T follicular helper cell (primary cell): ENCODE data around the gene CFAP99.
A peak's percentile ranks its signal among the peaks of the same experiment; 100 is the strongest.

Source experiments
- DNase-seq: peaks from one replicate; pipeline ENCODE4 v3.0.0-alpha.2; 2020; ENCODE audit warnings: low read depth

Gene CFAP99

DNA sequence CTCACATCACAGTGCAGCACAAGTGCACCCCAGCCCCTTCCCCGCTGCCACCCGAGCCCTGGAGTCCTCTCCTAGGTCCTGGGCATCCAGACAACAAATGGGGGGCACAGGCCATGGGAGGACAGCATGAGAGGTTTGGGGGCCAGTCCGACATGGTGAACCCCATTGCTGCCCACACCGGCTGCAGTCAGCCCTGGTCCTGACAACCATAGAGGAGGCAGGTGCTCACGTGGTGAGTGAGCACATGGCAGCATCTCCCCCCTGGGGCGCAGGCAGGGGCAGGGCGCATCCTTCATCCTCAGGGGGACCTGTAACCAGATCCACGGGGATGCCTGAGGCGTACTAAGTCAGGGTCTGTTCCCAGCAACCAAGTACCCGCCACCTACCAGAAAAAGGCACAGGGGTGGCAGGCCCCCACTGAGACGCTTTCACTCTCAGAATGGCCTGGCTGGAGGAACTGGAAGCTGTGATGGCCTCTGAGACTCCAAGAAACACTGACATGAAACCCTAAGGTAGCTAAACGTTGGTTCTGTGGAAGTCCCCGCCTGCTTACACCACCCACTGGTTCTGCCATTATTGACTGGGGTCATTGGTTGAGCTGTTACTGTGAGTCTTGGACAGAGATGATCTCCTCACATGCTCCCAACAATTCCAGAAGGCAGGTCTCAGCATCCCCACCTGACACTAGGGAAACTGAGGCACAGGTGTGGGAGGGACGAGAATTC lies 6.8 kb upstream of the CFAP99 start:
- no peak for DNase-seq

- peak; percentile 43 for DNase-seq
These were observed 6.2 kb upstream of the CFAP99 start for GRCh38 chr4:2412534-2412884.

DNA sequence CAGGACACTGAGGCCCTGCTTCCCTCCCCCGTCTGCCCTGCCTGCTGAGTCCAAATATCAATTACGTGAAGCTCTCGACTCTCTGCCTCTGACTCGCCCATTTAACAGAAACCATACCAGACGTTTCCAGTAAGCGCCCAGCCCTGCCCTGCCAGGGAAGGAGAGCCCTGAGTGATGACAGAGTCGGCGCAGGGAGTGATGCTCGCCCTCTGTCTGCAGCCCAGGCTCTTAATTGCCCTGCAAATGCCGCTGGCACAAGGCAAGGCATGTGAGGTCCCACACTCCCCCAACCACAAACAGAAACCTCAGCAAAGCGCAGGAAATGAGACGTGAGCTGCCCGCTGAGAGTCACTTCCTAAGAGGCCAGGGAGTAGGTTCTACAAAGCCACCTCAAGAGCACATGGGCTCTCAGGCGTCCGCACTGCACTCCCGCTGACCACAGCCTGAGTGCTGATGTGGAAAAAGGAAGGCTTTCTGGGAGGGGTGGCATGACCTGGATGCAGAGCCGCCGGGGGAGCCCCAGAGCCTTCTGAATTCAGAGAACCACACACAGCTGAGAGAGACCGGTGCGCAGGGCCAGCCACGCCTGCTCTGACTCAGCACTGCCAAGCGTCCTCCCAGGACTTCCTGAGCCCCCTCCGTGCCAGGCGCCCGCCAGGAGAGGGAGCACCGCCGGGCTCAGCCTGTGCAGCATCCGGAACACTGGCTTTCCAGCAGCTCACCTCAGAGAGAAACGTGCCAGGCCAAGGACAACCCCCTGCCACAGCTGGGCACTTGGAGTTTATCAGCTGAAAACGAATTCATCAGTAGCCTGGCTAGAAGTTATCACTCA lies 5.7 kb upstream of the CFAP99 start:
- peak; percentile 81 for DNase-seq

- DNase-seq: no peak
These were observed 4.7 kb upstream of the CFAP99 start for GRCh38 chr4:2413821-2414610.

- no peak for DNase-seq
These were observed 3.5 kb upstream of the CFAP99 start for GRCh38 chr4:2415213-2415612.

- no peak for DNase-seq
These were observed 2.7 kb upstream of the CFAP99 start for GRCh38 chr4:2415881-2416563.

DNA sequence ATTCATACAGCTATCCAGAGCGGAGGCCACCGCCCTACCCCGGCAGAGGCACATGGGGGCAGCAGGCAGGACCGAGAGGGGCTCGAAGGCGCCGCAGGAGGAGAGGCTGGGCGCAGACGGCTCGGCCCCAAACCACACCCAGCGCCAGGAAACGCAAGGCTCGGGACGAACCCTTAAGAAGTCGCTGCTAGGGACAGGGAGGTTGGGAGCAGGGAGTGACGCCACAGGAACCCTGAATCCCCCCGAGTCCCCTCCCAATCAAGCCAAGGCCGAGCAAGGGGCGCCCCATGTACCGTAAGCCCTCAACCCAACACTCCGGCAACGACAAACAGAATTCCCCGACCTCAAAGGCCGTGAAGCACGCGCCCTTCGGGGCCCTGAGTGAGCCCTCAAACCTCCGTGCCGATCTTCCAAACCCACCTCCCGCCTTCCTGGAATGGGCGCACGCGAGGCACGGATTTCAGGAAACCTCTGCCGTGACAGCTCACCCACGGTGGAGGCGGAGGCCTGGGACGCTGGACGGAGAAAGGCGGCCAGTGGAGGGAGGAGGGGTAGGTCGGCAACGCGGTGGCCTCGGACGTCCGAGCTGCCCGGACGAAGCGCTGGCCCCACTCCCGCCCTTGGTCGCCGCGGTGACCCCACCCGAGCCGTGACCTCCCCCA lies 2.1 kb upstream of the CFAP99 start:
- DNase-seq: no peak

DNA sequence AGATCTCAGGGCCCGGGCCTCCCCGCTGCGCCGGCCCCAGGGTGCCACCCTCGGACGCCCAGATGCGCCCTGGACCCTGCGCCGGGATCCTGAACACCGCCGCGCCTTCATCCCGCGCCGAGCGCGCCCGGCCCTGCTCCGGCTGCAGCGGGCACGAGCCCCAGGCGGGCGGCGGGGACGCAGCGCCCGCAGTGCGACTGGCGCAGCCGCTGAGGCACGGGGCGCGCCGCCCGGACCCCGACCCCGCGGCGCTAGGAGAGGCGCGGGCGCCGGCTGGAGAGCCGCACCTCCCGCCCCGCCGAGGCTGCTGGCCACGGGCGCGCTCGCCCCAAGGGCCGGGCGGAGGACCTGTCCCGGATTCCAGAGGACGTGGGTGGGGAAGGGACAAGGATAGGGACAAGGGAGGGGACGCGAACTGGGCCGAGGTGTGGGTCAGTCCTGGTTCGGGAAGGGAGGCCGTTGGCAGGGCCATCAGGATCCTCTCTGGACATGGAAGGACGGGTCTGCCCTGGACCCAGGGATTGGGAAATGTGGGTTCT lies 1.5 kb upstream of the CFAP99 start:
- no peak for DNase-seq

- DNase-seq: no peak
These were observed 748 bp upstream of the CFAP99 start, which contains the start of gene ZFYVE28 for GRCh38 chr4:2417765-2418649. Gene ZFYVE28, minus strand, starts transcription at chr4:2418645. Its CDS starts 322 bp downstream, at chr4:2418323.

GRCh38 chr4:2419814-2420213 lies 1.1 kb downstream of the CFAP99 start:
- no peak for DNase-seq

- no peak for DNase-seq
These were observed 3.2 kb downstream of the CFAP99 start for GRCh38 chr4:2421928-2422327.

DNA sequence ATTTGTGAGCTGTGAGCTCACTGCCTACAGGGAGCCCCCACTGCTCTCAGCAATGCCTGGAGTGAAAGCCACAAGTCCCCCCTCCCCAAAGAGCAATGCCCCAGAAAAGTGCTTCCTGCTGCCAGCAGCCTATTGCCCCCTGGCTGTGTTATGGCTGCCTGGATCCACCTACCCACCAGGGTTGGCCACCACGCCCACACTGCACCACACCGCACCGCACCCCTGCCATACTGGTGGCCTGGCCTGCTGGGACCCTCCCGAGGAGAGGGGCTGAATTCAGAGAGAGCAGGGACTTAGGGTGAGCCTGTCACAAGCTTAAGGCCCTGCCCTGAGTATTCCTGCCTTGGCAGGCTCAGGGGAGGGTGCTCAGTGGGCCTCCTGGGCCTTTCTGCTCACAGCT lies 4.3 kb downstream of the CFAP99 start:
- DNase-seq: no peak

DNA sequence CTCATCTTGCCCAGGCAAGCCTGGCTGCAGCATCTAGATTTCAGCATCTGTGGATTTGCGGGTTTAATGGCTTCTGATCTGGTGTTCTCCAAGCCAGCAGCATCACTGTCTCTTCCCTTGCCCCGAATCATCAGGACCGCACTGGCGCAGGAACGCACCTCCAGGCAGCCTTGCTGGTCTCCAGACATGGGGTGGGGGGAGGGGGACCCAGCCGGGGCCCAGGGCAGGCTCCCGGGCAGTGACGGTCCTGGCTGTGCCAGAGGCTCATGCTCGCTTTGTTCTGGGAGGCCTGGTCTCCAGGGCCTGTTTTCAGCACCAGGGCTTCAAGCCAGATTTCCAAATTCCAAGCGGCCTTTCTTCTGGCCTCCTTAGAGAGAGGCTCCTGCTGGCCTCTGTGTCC lies 4.9 kb downstream of the CFAP99 start:
- DNase-seq: no peak

- DNase-seq: no peak
These were observed 5.8 kb downstream of the CFAP99 start for GRCh38 chr4:2424581-2424980.

GRCh38 chr4:2425386-2426068 lies 6.8 kb downstream of the CFAP99 start:
- no peak for DNase-seq

- DNase-seq: no peak
These were observed 7.3 kb downstream of the CFAP99 start for GRCh38 chr4:2426069-2426397.

DNA sequence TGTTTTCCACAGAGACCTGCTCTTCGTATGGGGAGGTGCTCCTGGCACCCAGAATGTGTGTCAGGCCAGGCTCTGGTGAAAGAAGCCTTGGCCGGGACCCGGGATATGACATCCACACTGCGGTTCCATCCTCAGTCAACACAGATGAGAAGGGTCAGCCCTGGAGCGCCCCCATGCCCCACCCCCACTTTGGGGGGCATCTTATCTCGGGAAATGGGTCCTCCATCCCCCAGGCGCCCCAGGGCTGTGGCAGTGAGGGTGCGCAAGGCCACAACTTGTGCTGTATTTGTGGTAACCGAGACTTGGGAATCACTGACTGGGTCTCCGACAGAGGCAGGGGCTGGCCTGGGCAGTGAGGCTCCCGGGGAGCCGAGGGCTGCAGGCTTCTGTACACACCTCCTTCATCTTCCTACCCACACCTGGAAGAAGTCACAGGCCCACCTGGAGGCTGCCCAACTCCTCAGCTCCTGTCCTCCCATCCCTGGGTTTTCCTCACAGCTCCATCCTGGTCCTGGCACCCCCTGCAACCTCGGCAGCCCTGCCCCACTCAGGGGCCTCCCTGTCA lies 8.0 kb downstream of the CFAP99 start:
- no peak for DNase-seq

GRCh38 chr4:2427383-2428334 lies 8.9 kb downstream of the CFAP99 start:
- DNase-seq: no peak
